AG08396 (cell line): Measurements from ENCODE around the gene HMCN2.

Experiments
- DNase-seq: peaks from one replicate; pipeline ENCODE4 v3.0.0; 2012; ENCODE audit warnings: low spot score, mixed read lengths

Gene HMCN2

GRCh38 chr9:130308081-130308571 is 42.6 kb downstream of the HMCN2 start:
- no peak for DNase-seq

GRCh38 chr9:130309689-130310455 is 44.3 kb downstream of the HMCN2 start:
- DNase-seq: no peak

- no peak for DNase-seq
Observed at GRCh38 chr9:130310456-130310855, 44.9 kb downstream of the HMCN2 start.

- DNase-seq: no peak
Observed at GRCh38 chr9:130311003-130311402, 45.4 kb downstream of the HMCN2 start.

- DNase-seq: no peak
Observed at GRCh38 chr9:130311408-130312140, 46.0 kb downstream of the HMCN2 start.

GRCh38 chr9:130313103-130313858 is 47.7 kb downstream of the HMCN2 start:
- no peak for DNase-seq

- DNase-seq: no peak
Observed at GRCh38 chr9:130315446-130316226, 50.1 kb downstream of the HMCN2 start.

- DNase-seq: no peak
Observed at GRCh38 chr9:130316430-130316829, 50.9 kb downstream of the HMCN2 start.

GRCh38 chr9:130319300-130319699 is 53.7 kb downstream of the HMCN2 start:
- DNase-seq: no peak

- DNase-seq: no peak
Observed at GRCh38 chr9:130319944-130320712, 54.6 kb downstream of the HMCN2 start.

- DNase-seq: no peak
Observed at GRCh38 chr9:130320723-130321481, 55.3 kb downstream of the HMCN2 start.

GRCh38 chr9:130321539-130321938 is 56.0 kb downstream of the HMCN2 start:
- DNase-seq: no peak

GRCh38 chr9:130323051-130323745 is 57.6 kb downstream of the HMCN2 start:
- no peak for DNase-seq

- no peak for DNase-seq
Observed at GRCh38 chr9:130325921-130326320, 60.4 kb downstream of the HMCN2 start.

GRCh38 chr9:130327070-130327780 is 61.7 kb downstream of the HMCN2 start:
- no peak for DNase-seq

- no peak for DNase-seq
Observed at GRCh38 chr9:130327781-130328348, 62.3 kb downstream of the HMCN2 start.

- DNase-seq: no peak
Observed at GRCh38 chr9:130328349-130328801, 62.8 kb downstream of the HMCN2 start.

- no peak for DNase-seq
Observed at GRCh38 chr9:130329061-130329460, 63.5 kb downstream of the HMCN2 start.
